SK-N-SH treated with all-trans-retinoic acid at 6 μM for 48 hours (cell line): ENCODE results near the gene PRMT5.

ENCODE experiments used
- ATAC-seq: fragments of 200-7000 bp; cut with Tn5 transposase; 3 replicates; pipeline ENCODE4 v1.9.1; 2020; ENCODE audit warnings: mild to moderate bottlenecking, moderate library complexity
- BACH2 ChIP-seq: fragments of 250-450 bp; sonication (Bioruptor Pico); IDR thresholded peaks from 2 replicates; pipeline ENCODE4 v1.9.0; 2021; ENCODE audit warnings: mild to moderate bottlenecking, borderline replicate concordance
- CSDC2 ChIP-seq: fragments of 250-450 bp; sonication (Bioruptor Pico); IDR thresholded peaks from 2 replicates; pipeline ENCODE4 v1.5.0; 2020; ENCODE audit warnings: mild to moderate bottlenecking, moderate library complexity
- ESRRG ChIP-seq: fragments of 250-450 bp; sonication (Bioruptor Pico); IDR thresholded peaks from 2 replicates; pipeline ENCODE4 v1.6.1; 2021; ENCODE audit warnings: mild to moderate bottlenecking
- GLIS3 ChIP-seq: fragments of 250-450 bp; sonication (Bioruptor Pico); IDR thresholded peaks from 2 replicates; pipeline ENCODE4 v1.5.0; 2020; ENCODE audit warnings: mild to moderate bottlenecking, moderate library complexity
- ISL1 ChIP-seq: fragments of 250-450 bp; sonication (Bioruptor Pico); IDR thresholded peaks from 2 replicates; pipeline ENCODE4 v2.1.2; 2022; ENCODE audit warnings: mild to moderate bottlenecking, moderate library complexity
- OSR1 ChIP-seq: fragments of 250-450 bp; sonication (Bioruptor Pico); IDR thresholded peaks from 2 replicates; pipeline ENCODE4 v1.8.0; 2022; ENCODE audit warnings: moderate library complexity, mild to moderate bottlenecking, inconsistent platforms
- PATZ1 ChIP-seq: fragments of 250-450 bp; sonication (Bioruptor Pico); IDR thresholded peaks from 2 replicates; pipeline ENCODE4 v1.8.0; 2020; ENCODE audit warnings: mild to moderate bottlenecking, moderate library complexity, borderline replicate concordance
- POU6F1 ChIP-seq: fragments of 250-450 bp; sonication (Bioruptor Pico); IDR thresholded peaks from 2 replicates; pipeline ENCODE4 v1.8.0; 2021; ENCODE audit warnings: low read depth, mild to moderate bottlenecking, moderate library complexity, borderline replicate concordance
- RARB ChIP-seq: fragments of 250-450 bp; sonication (Bioruptor Pico); IDR thresholded peaks from 2 replicates; pipeline ENCODE4 v1.8.0; 2021; ENCODE audit warnings: mild to moderate bottlenecking, moderate library complexity
- SNAI2 ChIP-seq: fragments of 250-450 bp; sonication (Bioruptor Pico); IDR thresholded peaks from 2 replicates; pipeline ENCODE4 v1.5.0; 2020; ENCODE audit warnings: mild to moderate bottlenecking, moderate library complexity
- TCF4 ChIP-seq: fragments of 250-450 bp; sonication (Bioruptor Pico); IDR thresholded peaks from 2 replicates; pipeline ENCODE4 v1.8.0; 2021; ENCODE audit warnings: mild to moderate bottlenecking, moderate library complexity, borderline replicate concordance
- TOX ChIP-seq: fragments of 250-450 bp; sonication (Bioruptor Pico); IDR thresholded peaks from 2 replicates; pipeline ENCODE4 v1.8.0; 2021; ENCODE audit warnings: mild to moderate bottlenecking, moderate library complexity, borderline replicate concordance
- ZC3H10 ChIP-seq: fragments of 250-450 bp; sonication (Bioruptor Pico); IDR thresholded peaks from 2 replicates; pipeline ENCODE4 v1.5.1; 2021; ENCODE audit warnings: mild to moderate bottlenecking, moderate library complexity
- ZFP3 ChIP-seq: fragments of 250-450 bp; sonication (Bioruptor Pico); IDR thresholded peaks from 2 replicates; pipeline ENCODE4 v1.5.0; 2020; ENCODE audit warnings: mild to moderate bottlenecking, moderate library complexity
- ZFP30 ChIP-seq: fragments of 450-650 bp; formaldehyde crosslinking; IDR thresholded peaks from 2 replicates; pipeline ENCODE4 v1.5.0; 2022; ENCODE audit warnings: mild to moderate bottlenecking, moderate library complexity
- ZNF565 ChIP-seq: fragments of 450-650 bp; formaldehyde crosslinking; conservative IDR thresholded peaks from 2 replicates; pipeline ENCODE4 v1.5.0; 2020; ENCODE audit warnings: low read depth, mild to moderate bottlenecking, moderate library complexity
- ZNF70 ChIP-seq: fragments of 450-650 bp; formaldehyde crosslinking; IDR thresholded peaks from 2 replicates; pipeline ENCODE4 v1.5.0; 2020; ENCODE audit warnings: mild to moderate bottlenecking, moderate library complexity
- ZNF8 ChIP-seq: fragments of 450-650 bp; formaldehyde crosslinking; IDR thresholded peaks from 2 replicates; pipeline ENCODE4 v1.5.0; 2020; ENCODE audit warnings: mild to moderate bottlenecking, moderate library complexity
- TF ChIP-seq, protein P1 (sequence below): fragments of 250-450 bp; sonication (Bioruptor Pico); IDR thresholded peaks from 2 replicates; pipeline ENCODE4 v1.5.1; 2021; ENCODE audit warnings: mild to moderate bottlenecking, moderate library complexity
- TF ChIP-seq, protein P2 (sequence below): fragments of 250-450 bp; sonication (Bioruptor Pico); IDR thresholded peaks from 2 replicates; pipeline ENCODE4 v1.5.0; 2020; ENCODE audit warnings: mild to moderate bottlenecking, moderate library complexity

The PRMT5 gene

DNA sequence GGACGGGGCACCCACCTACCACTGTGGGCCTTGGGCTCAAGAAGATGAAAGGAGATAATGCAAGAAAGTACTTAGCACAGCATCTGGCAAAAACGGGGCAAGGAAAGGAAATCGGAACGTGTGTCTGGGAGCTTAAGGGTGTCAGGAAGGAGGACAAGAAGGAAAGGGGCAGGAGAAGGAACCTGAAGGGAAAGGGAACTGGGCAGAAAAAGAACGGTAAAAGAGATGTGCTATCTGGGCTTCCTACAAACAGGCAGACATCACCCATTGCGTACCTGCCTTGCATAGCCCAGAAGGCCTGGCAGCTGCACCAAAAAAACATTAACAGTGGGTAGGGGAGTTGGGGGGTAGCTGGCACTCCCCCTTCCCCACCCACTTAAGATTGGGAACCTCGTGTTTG lies 47.1 kb downstream of the PRMT5 start (continued):
- TF ChIP-seq POU6F1 = no peak
- no peak for TF ChIP-seq GLIS3 (CRISPR knock-in tag)
- TF ChIP-seq, protein P1, sequence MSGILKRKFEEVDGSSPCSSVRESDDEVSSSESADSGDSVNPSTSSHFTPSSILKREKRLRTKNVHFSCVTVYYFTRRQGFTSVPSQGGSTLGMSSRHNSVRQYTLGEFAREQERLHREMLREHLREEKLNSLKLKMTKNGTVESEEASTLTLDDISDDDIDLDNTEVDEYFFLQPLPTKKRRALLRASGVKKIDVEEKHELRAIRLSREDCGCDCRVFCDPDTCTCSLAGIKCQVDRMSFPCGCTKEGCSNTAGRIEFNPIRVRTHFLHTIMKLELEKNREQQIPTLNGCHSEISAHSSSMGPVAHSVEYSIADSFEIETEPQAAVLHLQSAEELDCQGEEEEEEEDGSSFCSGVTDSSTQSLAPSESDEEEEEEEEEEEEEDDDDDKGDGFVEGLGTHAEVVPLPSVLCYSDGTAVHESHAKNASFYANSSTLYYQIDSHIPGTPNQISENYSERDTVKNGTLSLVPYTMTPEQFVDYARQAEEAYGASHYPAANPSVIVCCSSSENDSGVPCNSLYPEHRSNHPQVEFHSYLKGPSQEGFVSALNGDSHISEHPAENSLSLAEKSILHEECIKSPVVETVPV (CRISPR knock-in tag) = no peak
- TF ChIP-seq ZNF70 (CRISPR knock-in tag) = no peak
- TF ChIP-seq ZNF8 = no peak
- no peak for TF ChIP-seq SNAI2 (CRISPR knock-in tag)
- TF ChIP-seq ZNF565 (CRISPR knock-in tag) = no peak

DNA sequence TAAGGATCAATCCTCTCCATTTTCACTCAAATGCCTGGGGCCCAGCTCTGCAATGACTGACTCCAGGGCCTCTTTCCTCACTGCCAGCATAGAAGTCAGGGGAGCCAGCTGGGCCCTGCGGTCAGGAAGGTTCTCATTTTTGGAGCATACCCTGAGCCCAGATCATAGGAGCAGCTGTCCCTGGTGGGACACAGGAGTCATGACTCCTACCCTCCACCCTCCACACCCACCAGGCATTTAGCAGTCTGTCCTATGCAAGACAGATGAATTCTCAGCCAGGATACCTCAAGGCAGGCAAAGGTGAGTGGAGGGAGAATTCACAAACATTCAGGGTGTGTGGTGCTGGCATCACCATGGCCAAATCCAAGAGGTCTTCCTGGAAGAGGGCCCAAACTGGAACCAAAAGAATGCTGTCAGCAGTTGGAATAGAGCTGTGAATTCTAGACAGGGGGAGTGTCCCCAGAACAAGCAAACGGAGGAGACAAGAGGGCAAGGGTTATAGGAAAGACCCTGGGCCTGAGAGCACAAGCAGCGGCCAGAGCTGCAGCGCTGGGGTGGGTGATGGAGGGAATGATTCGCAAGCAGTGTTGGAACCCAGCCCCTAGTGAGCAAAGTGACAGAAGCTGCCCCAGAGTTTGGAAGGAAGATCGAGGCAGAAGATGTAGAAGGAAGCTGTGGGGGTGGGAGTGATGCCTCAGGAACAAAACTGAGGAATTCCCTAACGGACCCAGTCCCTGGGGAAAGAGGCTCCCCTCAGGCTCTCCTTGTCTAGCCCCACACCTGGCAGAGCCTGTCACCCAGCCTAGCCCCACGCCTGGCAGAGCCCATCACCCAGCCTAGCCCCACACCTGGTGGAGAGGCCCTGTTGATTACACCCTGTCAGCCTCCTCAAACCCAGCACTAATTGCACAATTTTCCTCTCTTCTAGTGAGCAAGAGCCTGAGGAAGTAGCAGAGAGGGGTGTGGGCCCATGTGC lies 50.6 kb downstream of the PRMT5 start:
- TF ChIP-seq CSDC2 (no peak), OSR1 (CRISPR knock-in tag) (no peak), ZFP3 (CRISPR knock-in tag) (no peak), ZFP30 (CRISPR knock-in tag) (no peak), ZNF565 (CRISPR knock-in tag) (no peak), TCF4 (CRISPR knock-in tag) (no peak), SNAI2 (CRISPR knock-in tag) (no peak), PATZ1 (CRISPR knock-in tag) (no peak), POU6F1 (no peak), ZC3H10 (CRISPR knock-in tag) (no peak), ZNF70 (CRISPR knock-in tag) (no peak), ISL1 (CRISPR knock-in tag) (no peak), ESRRG (CRISPR knock-in tag) (no peak), RARB (CRISPR knock-in tag) (no peak), TOX (CRISPR knock-in tag) (no peak), GLIS3 (CRISPR knock-in tag) (no peak), BACH2 (no peak), ZNF8 (no peak)
- TF ChIP-seq, protein P2, sequence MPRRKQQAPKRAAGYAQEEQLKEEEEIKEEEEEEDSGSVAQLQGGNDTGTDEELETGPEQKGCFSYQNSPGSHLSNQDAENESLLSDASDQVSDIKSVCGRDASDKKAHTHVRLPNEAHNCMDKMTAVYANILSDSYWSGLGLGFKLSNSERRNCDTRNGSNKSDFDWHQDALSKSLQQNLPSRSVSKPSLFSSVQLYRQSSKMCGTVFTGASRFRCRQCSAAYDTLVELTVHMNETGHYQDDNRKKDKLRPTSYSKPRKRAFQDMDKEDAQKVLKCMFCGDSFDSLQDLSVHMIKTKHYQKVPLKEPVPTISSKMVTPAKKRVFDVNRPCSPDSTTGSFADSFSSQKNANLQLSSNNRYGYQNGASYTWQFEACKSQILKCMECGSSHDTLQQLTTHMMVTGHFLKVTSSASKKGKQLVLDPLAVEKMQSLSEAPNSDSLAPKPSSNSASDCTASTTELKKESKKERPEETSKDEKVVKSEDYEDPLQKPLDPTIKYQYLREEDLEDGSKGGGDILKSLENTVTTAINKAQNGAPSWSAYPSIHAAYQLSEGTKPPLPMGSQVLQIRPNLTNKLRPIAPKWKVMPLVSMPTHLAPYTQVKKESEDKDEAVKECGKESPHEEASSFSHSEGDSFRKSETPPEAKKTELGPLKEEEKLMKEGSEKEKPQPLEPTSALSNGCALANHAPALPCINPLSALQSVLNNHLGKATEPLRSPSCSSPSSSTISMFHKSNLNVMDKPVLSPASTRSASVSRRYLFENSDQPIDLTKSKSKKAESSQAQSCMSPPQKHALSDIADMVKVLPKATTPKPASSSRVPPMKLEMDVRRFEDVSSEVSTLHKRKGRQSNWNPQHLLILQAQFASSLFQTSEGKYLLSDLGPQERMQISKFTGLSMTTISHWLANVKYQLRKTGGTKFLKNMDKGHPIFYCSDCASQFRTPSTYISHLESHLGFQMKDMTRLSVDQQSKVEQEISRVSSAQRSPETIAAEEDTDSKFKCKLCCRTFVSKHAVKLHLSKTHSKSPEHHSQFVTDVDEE (CRISPR knock-in tag) = no peak
- TF ChIP-seq, protein P1 (CRISPR knock-in tag) = no peak
- no peak for ATAC-seq
